ENCODE results near the gene PAQR7.
A peak's percentile ranks its signal among the peaks of the same experiment; 100 is the strongest.
"Not testable (repeated sequence)": the region's sequence is repeated elsewhere in the genome, so short reads cannot be mapped to it uniquely, and the experiment has no call there.

The PAQR7 gene

DNA sequence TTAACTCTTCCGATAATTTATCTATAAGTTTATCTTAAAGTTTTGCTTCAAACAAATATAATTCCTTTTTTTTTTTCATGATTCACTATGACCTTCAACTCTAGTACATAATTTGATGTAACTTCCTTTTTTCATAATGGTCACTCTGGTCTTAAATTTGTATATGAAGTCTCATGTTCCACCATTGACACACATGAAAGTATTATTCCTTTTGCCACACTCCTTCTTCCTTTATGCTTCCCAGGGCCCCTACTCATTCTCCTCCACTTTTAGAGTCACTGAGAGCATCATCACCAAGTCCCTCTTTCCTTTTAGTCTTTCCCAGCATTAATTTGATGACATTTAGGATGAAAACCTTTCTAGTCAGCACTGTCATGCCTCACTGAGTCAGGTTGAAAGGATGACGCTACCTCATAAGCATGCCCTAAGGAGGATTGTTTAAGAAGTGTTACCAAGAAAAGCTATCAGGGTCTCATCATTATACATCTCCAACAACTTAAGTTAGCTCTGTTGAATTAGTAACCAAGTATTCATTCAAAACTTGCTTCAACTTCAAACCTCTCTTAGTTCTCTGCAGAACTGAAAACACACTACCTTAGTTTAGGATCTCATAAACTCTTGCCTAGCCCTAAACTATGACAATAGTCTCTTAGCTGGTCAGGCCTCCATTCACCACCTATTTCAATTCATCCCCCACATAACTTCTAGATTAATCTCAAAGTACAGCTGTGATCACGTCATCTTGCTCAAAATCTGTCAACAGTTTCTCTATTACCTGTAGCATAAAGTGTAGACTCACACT lies 30.8 kb downstream of the PAQR7 start:
- DNase-seq, result no peak

- DNase-seq, result no peak
Measured at GRCh38 chr1:25843483-25843882, 32.0 kb downstream of the PAQR7 start.

GRCh38 chr1:25839808-25840207 lies 35.7 kb downstream of the PAQR7 start:
- DNase-seq, result not testable (repeated sequence)

DNA sequence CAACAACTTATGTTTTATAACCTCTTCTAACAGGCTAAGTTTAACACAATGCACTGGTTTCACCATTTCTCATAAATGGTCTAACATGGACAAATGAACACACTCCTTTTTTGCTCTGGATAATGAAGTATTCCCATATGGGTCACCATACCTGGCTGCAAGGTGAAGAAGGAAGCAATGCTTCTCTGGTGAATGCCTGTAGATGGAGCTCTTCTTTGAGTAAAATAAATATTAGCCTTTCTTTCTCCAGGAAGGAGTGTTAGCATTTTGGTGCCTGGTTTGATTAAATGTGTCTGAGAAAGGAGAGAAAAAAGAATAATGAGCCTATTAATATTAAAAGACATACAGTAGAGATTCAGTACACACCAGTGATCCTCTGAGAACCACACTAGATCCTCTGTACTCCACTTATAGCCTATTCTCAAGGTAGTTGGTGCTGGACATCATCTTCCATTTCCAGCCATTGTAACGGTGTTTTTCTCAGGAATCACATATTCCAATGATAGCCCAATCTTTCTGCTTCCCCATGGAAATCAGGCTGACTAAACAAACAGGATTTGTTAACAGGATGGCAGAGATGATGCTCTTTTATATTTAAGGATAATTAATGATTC lies 38.1 kb downstream of the PAQR7 start:
- DNase-seq, result no peak

- no peak for DNase-seq
Measured at GRCh38 chr1:25836695-25837094, 38.8 kb downstream of the PAQR7 start.

DNA sequence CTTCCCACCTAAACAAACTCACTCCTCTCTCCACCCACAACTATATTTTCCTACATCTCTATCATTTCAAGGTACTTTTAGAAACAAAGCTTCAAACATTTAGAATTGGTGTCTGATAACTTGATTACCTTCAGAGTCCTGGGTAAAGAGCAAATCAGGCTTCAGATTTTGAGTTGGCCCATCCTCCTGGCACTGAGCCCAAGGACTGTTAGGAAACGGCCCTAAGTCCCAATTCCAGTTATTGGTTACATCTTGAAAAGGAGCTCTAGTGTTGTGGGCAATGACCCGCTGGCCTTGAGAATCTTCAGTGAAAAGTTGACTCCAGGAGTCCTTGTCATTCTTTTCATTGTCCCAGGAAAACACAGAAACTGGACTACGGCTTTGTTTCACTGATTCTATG lies 40.6 kb downstream of the PAQR7 start:
- no peak for DNase-seq

- no peak for DNase-seq
Measured at GRCh38 chr1:25833158-25833557, 42.4 kb downstream of the PAQR7 start.

DNA sequence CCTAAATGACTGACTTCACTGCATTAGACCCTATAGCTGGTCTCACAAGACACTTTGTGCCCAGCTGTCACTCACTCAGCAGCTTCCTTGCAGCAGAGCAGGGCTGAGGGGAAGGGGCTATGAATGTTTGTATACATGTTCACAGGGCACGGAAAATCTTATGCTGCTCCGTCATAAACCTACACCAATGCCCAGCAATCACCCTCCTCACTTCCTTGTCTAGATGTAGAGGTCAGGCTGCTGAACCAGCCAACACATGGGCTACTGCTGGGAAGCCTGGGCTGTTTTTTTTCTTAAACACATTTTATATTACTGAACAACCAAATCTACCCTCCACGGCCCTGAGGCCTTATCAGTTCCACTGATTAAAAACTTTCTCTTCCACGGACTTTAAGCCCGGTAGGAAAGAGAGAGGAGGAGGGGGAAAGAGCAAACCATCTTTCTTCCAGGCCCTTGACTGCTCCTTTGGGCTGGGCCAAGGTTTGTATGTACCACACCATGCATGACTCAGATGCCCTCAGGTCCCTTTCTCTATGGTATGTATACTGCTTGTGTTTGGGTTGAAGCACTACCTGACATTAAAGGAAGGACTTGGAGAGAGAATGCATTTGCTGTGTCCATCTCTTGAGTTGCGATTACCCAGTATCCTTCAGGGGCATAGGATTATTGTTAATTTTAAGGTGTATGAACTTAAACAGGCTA lies 43.0 kb downstream of the PAQR7 start:
- no peak for DNase-seq

GRCh38 chr1:25831569-25832196 lies 43.8 kb downstream of the PAQR7 start:
- DNase-seq, result no peak

DNA sequence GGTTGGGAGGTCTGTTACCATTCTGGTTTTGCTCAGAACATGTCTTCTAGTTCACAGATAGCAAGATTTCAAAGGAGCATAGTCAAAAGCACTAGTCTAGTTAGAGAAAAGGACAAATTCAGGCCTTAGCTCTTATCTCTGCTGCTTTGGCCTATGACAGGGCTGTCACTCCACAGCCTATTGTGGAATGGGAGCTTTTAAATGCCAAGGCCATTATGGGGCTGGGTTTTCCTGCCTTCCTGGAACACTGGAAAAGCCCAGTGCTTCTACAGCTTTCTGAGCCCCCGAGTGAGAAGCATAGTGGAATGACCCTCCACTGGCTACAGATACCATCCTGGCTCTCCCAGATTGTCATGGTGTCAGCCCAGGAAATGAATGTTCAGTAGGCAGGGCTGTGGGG lies 46.5 kb downstream of the PAQR7 start:
- DNase-seq, result no peak

DNA sequence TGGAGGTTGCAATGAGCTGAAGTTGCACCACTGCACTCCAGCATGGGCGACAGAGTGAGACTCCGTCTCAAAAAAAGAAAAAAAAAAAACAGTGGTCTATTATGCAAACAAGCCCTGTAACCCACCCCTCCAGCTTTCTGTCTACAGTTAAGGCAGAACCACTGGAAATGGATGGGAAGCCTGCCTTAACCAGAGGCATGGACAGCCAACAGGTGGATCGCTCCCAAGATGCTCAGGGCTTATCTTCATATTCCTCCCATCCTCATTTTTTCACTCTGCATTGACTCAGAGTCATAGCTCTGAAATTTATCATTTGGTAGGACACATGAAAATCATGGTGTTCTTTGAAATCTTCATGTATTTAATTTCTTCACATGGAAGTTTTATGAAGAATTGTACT lies 47.0 kb downstream of the PAQR7 start:
- no peak for DNase-seq

GRCh38 chr1:25826571-25826970 lies 48.9 kb downstream of the PAQR7 start:
- DNase-seq, result no peak

- DNase-seq, result no peak
Measured at GRCh38 chr1:25825605-25826004, 49.9 kb downstream of the PAQR7 start.

- no peak for DNase-seq
Measured at GRCh38 chr1:25821630-25822091, 53.8 kb downstream of the PAQR7 start.

DNA sequence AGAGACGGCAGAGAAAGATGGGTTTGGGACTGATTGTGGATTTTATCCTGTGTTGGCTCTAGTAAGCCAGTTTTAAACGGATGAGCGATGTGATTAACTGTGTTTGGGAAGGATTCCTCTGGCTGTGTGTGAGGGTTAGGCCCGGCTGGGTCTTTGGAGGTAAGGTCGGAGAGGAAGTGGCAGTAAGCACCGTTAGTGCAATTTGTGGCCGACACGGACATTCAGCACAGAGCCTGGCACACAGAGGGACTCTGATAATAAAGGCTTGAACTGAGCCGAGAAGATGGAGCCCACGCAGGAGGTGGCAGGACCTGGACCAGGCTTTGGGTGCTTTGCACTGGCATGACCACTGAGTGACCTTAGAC lies 54.4 kb downstream of the PAQR7 start:
- DNase-seq, result no peak

- no peak for DNase-seq
Measured at GRCh38 chr1:25820247-25821111, 55.0 kb downstream of the PAQR7 start.

GRCh38 chr1:25819491-25820246 lies 55.8 kb downstream of the PAQR7 start, which contains the start of gene MTFR1L:
MTFR1L (plus strand) TSS chr1:25819954; CDS start chr1:25823105, 3,151 bp downstream.
- DNase-seq, result peak; percentile 69

- no peak for DNase-seq
Measured at GRCh38 chr1:25818569-25818968, 56.9 kb downstream of the PAQR7 start.

- no peak for DNase-seq
Measured at GRCh38 chr1:25817840-25818501, 57.5 kb downstream of the PAQR7 start.

DNA sequence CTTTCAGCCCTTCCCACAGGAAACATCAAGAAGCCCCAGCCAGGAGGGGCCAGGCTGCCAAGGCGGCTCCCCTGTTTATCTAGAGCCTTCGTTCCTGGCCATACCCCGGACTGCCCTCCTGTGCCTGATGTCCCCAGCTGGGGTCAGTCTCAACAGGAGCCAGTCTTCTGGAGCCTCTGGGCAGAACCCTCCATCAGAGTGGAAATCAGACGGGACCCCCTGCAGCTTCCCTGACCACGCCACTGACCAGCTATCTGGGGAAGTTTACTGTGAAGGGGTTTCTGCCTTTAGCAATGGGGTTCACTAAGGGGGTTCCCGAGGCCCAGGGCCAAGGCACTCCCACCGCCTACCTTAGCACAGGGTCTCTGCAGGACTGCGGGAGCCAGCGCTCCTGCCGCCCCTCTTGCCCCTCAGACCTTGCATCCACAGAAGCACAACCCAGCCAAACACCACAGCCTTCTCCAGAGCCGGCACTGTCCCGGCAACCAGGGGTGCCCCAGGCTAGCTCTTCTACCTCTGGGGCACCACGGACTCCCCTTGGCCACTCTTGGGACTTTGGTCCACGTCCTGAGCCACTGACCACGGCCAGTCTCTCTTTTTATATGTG lies 59.3 kb downstream of the PAQR7 start:
- no peak for DNase-seq

Data from NCI-H526 treated with DMSO at 0.1 percent for 48 hours (cell line).